DND-41 (cell line): ENCODE results near the gene XRCC3.

Source experiments
- ATAC-seq: fragments of 200-7000 bp; cut with Tn5 transposase; 3 replicates; pipeline ENCODE4 v1.9.1; 2021; ENCODE audit warnings: low read depth; ENCODE audit not compliant: insufficient read depth
- DNase-seq: peaks from one replicate; pipeline ENCODE4 v3.0.0-alpha.2; 2020
- H2AFZ ChIP-seq: 2 replicates; pipeline ENCODE4 v1.6.0; 2012; ENCODE audit warnings: low read depth, low read length
- H3K27ac ChIP-seq: 2 replicates; pipeline ENCODE4 v1.5.1; 2012; ENCODE audit warnings: low read length, inconsistent platforms
- H3K27me3 ChIP-seq: fragments of 200-600 bp; sonication (generic); 2 replicates; pipeline ENCODE4 v1.6.0; 2012; ENCODE audit warnings: low read length, mild to moderate bottlenecking, inconsistent platforms; ENCODE audit not compliant: insufficient read depth, poor library complexity
- H3K36me3 ChIP-seq: 2 replicates; pipeline ENCODE4 v1.5.1; 2012; ENCODE audit warnings: low read length, inconsistent platforms; ENCODE audit not compliant: insufficient read depth
- H3K4me1 ChIP-seq: 2 replicates; pipeline ENCODE4 v1.5.1; 2012; ENCODE audit warnings: mild to moderate bottlenecking, low read length; ENCODE audit not compliant: insufficient read depth
- H3K4me2 ChIP-seq: 2 replicates; pipeline ENCODE4 v1.6.0; 2012; ENCODE audit warnings: mild to moderate bottlenecking, moderate library complexity, low read length, inconsistent platforms; ENCODE audit not compliant: insufficient read depth
- H3K4me3 ChIP-seq, 2 experiments: fragments of 200-600 bp in 1 of 2; shearing (Covaris generic) in 1 of 2; 2 replicates each; pipeline ENCODE4 v1.5.1; 2012 to 2016; ENCODE audit warnings: inconsistent platforms in 2 of 2, low read length in 2 of 2, mild to moderate bottlenecking in 2 of 2, low read depth in 1 of 2, moderate library complexity in 1 of 2
- H3K79me2 ChIP-seq: 2 replicates; pipeline ENCODE4 v1.6.0; 2012; ENCODE audit warnings: low read length, inconsistent platforms; ENCODE audit not compliant: insufficient read depth
- H3K9ac ChIP-seq: 2 replicates; pipeline ENCODE4 v1.6.0; 2012; ENCODE audit warnings: low read depth, mild to moderate bottlenecking, inconsistent platforms, low read length, moderate library complexity
- H3K9me3 ChIP-seq: 2 replicates; pipeline ENCODE4 v1.5.1; 2012; ENCODE audit warnings: low read length, moderate library complexity, mild to moderate bottlenecking, inconsistent platforms; ENCODE audit not compliant: insufficient read depth, severe bottlenecking
- H4K20me1 ChIP-seq: 2 replicates; pipeline ENCODE4 v1.6.0; 2012; ENCODE audit warnings: low read length; ENCODE audit not compliant: insufficient read depth
- CTCF ChIP-seq: IDR thresholded peaks from 2 replicates; pipeline ENCODE4 v1.5.1; 2012; ENCODE audit warnings: borderline replicate concordance, low read length, moderate library complexity, mild to moderate bottlenecking; ENCODE audit not compliant: poor library complexity, severe bottlenecking; ENCODE audit errors: extremely low read depth
- EZH2 ChIP-seq: IDR thresholded peaks from 3 replicates; pipeline ENCODE4 v1.6.1; 2012; ENCODE audit warnings: borderline replicate concordance, low read depth, mild to moderate bottlenecking, moderate library complexity, low read length, inconsistent platforms; ENCODE audit not compliant: severe bottlenecking

The XRCC3 gene

GRCh38 chr14:103696070-103696402 lies 19.2 kb downstream of the XRCC3 start:
- no peak overlapping the region for H3K4me3 ChIP-seq
- peaks cover 65% of the 10 kb centered on the region for H4K20me1 ChIP-seq
- H3K36me3 ChIP-seq = peaks cover 91% of the 10 kb centered on the region
- TF ChIP-seq EZH2 (no peak), CTCF (no peak)
- H3K9ac ChIP-seq = no peak overlapping the region
- no peak overlapping the region for H3K27ac ChIP-seq
- no peak overlapping the region for H2AFZ ChIP-seq
- H3K79me2 ChIP-seq = peaks cover 20% of the 10 kb centered on the region; the same call in 1 of the 2 replicates
- H3K27me3 ChIP-seq = no peaks in the 10 kb centered on the region
- no peak for ATAC-seq
- H3K9me3 ChIP-seq = no peaks in the 10 kb centered on the region
- H3K4me2 ChIP-seq = no peak overlapping the region
- no peaks in the 10 kb centered on the region for H3K4me1 ChIP-seq
- no peak for DNase-seq

- Histone ChIP-seq H3K27me3 (no peaks in the 10 kb centered on the region), H3K79me2 (peaks cover 20% of the 10 kb centered on the region; the same call in 1 of the 2 replicates), H3K9me3 (no peaks in the 10 kb centered on the region), H2AFZ (no peak overlapping the region), H3K4me1 (no peaks in the 10 kb centered on the region), H4K20me1 (peaks cover 60% of the 10 kb centered on the region), H3K4me3 (no peak overlapping the region), H3K36me3 (peaks cover 89% of the 10 kb centered on the region), H3K9ac (no peak overlapping the region), H3K27ac (no peak overlapping the region), H3K4me2 (no peak overlapping the region)
- ATAC-seq = no peak
- TF ChIP-seq CTCF (no peak), EZH2 (no peak)
- DNase-seq = no peak
Observed at GRCh38 chr14:103695296-103696069, 19.8 kb downstream of the XRCC3 start.

- ATAC-seq (no peak), DNase-seq (no peak)
- no peak overlapping the region for H3K9ac ChIP-seq
- peak; percentile 18 for TF ChIP-seq CTCF
- no peak for TF ChIP-seq EZH2
- no peak overlapping the region for H2AFZ ChIP-seq
- H3K4me3 ChIP-seq = no peak overlapping the region
- peaks cover 54% of the 10 kb centered on the region for H4K20me1 ChIP-seq
- no peaks in the 10 kb centered on the region for H3K9me3 ChIP-seq
- H3K27me3 ChIP-seq = no peaks in the 10 kb centered on the region
- peaks cover 20% of the 10 kb centered on the region; the same call in 1 of the 2 replicates for H3K79me2 ChIP-seq
- no peak overlapping the region for H3K4me2 ChIP-seq
- peaks cover 87% of the 10 kb centered on the region for H3K36me3 ChIP-seq
- no peak overlapping the region for H3K27ac ChIP-seq
- H3K4me1 ChIP-seq = no peaks in the 10 kb centered on the region
Observed at GRCh38 chr14:103694572-103695026, 20.7 kb downstream of the XRCC3 start.
